MCF 10A (cell line): ENCODE results near the gene RIMS4. TPM values are rescaled to one million over a fixed set of nuclear protein-coding genes. Genes with fewer than 3 reads are reported as not detected.

Experiments used
- BruUV-seq: library from RNA; stranded (reverse); fragments of 400-500 nt; replicated peaks from 2 replicates; lab custom pipeline; 2021; lab: Mats Ljungman, UMichigan
- CTCF ChIA-PET: fragments of 300-600 bp; sonication (Branson Sonifier 250); formaldehyde crosslinking; extraction: SDS; loops from one replicate; lab custom pipeline; 2021; ENCODE audit warnings: antibody characterized with exemption, inconsistent platforms; lab: Yijun Ruan, JAX
- POLR2A ChIA-PET: fragments of 300-600, 350-650 bp; sonication (Branson Sonifier 250); formaldehyde crosslinking; extraction: SDS; loops from one replicate; lab custom pipeline; 2020; ENCODE audit warnings: antibody characterized with exemption, inconsistent platforms; lab: Yijun Ruan, JAX
- DNase-seq: peaks from one replicate; pipeline ENCODE4 v3.0.0-alpha.2; 2018; ENCODE audit not compliant: unreplicated experiment
- H3K27ac Mint-ChIP-seq: one replicate; pipeline ENCODE4 v1.8.0; 2022; ENCODE audit warnings: mild to moderate bottlenecking, low read depth, mixed read lengths; ENCODE audit not compliant: unreplicated experiment
- H3K27me3 Mint-ChIP-seq: one replicate; pipeline ENCODE4 v1.8.0; 2022; ENCODE audit warnings: mixed read lengths; ENCODE audit not compliant: insufficient read depth, unreplicated experiment
- H3K36me3 Mint-ChIP-seq: one replicate; pipeline ENCODE4 v1.8.0; 2022; ENCODE audit warnings: mild to moderate bottlenecking, moderate library complexity, mixed read lengths; ENCODE audit not compliant: insufficient read depth, unreplicated experiment
- H3K4me1 Mint-ChIP-seq: one replicate; pipeline ENCODE4 v1.8.0; 2022; ENCODE audit warnings: mixed read lengths; ENCODE audit not compliant: insufficient read depth, unreplicated experiment
- H3K4me3 Mint-ChIP-seq: one replicate; pipeline ENCODE4 v1.8.0; 2022; ENCODE audit warnings: mild to moderate bottlenecking, moderate library complexity, mixed read lengths; ENCODE audit not compliant: unreplicated experiment
- H3K9me3 Mint-ChIP-seq: one replicate; pipeline ENCODE4 v1.8.0; 2022; ENCODE audit warnings: mixed read lengths; ENCODE audit not compliant: unreplicated experiment
- intact Hi-C: fragments of 100-400 bp; cut with micrococcal nuclease; formaldehyde crosslinking; loops from 2 replicates; pipeline ENCODE4 v1.14.1; 2022
- total RNA-seq: library from RNA; stranded (reverse); gene quantifications from 2 replicates; pipeline ENCODE4 v1.2.3, GENCODE V29; 2022
- TF ChIP-seq, protein P1 (sequence below): fragments of 200-600 bp; IDR thresholded peaks from one replicate; pipeline ENCODE4 v1.8.0; 2022; ENCODE audit warnings: antibody characterized with exemption, mild to moderate bottlenecking; ENCODE audit not compliant: unreplicated experiment

RIMS4 gene
- total RNA-seq, 1 experiment from 2014 or later = not detected

DNA sequence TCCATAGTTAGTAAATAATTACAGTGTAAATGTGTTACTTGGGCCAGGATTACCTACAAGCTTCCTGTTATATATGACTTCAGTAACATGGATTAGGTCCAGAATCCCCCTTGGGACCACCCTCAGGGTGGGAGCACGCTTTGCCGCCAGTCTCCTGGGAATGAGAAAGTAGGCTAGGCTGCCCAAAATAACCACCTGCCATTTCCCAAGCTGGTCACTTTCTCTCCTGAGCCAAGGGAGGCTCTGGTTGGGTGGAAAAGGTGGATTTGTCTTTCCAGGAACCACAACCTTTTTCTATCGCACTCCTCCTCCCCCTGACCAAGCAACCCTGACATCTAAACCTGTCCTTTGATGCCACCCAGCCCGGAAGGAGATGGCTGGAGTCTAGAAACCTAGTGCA, 9.6 kb upstream of the RIMS4 start:
- Mint-ChIP-seq H3K36me3 (no peaks in the 10 kb centered on the region), H3K9me3 (no peaks in the 10 kb centered on the region), H3K4me1 (no peaks in the 10 kb centered on the region), H3K27ac (no peak overlapping the region), H3K4me3 (no peak overlapping the region), H3K27me3 (peaks cover 35% of the 10 kb centered on the region)
- intact Hi-C loops = no loop called here
- no TSS peak for BruUV-seq
- POLR2A ChIA-PET = interaction anchor here (0.6 to 1.0 kb wide), 3 partner anchors 11 to 571 kb away, joined by 3 to 4 read pairs (median 3); no protein-coding TSS in a partner anchor
- CTCF ChIA-PET = interaction anchor here (0.7 kb wide), 1 partner anchor 55 kb away, joined by 3 read pairs; no protein-coding TSS in a partner anchor
- no peak for DNase-seq
- TF ChIP-seq, protein P1, sequence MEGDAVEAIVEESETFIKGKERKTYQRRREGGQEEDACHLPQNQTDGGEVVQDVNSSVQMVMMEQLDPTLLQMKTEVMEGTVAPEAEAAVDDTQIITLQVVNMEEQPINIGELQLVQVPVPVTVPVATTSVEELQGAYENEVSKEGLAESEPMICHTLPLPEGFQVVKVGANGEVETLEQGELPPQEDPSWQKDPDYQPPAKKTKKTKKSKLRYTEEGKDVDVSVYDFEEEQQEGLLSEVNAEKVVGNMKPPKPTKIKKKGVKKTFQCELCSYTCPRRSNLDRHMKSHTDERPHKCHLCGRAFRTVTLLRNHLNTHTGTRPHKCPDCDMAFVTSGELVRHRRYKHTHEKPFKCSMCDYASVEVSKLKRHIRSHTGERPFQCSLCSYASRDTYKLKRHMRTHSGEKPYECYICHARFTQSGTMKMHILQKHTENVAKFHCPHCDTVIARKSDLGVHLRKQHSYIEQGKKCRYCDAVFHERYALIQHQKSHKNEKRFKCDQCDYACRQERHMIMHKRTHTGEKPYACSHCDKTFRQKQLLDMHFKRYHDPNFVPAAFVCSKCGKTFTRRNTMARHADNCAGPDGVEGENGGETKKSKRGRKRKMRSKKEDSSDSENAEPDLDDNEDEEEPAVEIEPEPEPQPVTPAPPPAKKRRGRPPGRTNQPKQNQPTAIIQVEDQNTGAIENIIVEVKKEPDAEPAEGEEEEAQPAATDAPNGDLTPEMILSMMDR = no peak

DNA sequence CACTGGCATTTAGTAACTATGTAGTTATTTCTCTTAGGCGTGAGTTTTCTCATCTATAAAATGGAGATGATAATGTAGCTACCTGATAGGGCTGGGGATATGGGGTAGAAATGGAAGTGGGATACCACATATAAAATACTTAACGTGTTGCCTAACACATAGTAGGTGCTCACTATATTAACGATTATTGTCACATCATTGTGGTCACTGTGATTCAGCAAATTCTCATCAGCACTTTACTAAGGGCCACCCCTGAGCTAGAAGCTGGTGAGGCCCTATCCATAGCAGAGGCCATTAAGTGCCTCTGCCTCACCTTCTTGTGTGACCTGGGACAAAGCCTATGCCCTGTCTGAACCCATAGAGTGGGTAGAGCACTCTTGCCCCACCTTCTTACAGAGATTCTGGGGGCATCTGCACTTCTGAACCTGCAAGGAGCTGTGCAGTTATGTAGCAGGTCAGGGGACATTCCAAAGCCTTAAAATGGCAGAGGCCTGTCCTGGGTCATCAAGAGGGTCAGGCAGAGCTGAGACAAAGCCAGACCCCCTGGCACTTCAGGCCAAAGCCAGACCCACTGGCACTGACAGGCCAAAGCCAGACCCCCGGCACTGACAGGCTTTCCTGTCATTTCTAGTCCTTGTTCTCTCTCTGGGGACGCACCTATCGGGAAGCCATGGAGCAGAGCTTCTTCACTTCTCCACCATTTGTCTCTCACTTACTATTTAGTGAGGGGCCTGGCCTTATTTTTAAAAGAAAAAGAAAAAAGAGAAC, 7.0 kb upstream of the RIMS4 start:
- H3K36me3 Mint-ChIP-seq = no peaks in the 10 kb centered on the region
- no peak overlapping the region for H3K27ac Mint-ChIP-seq
- CTCF ChIA-PET = interaction anchor here (0.8 to 1.4 kb wide), 3 partner anchors 49 to 161 kb away, joined by 3 read pairs; no protein-coding TSS in a partner anchor
- H3K4me1 Mint-ChIP-seq = no peaks in the 10 kb centered on the region
- intact Hi-C loops = no loop called here
- peaks cover 9% of the 10 kb centered on the region for H3K9me3 Mint-ChIP-seq
- no peak overlapping the region for H3K4me3 Mint-ChIP-seq
- TF ChIP-seq, protein P1 = no peak
- BruUV-seq = no TSS peak
- DNase-seq = no peak
- H3K27me3 Mint-ChIP-seq = peaks cover 49% of the 10 kb centered on the region
- POLR2A ChIA-PET = interaction anchor here (1.5 kb wide), 1 partner anchor 10 kb away, joined by 3 read pairs; no protein-coding TSS in a partner anchor

DNA sequence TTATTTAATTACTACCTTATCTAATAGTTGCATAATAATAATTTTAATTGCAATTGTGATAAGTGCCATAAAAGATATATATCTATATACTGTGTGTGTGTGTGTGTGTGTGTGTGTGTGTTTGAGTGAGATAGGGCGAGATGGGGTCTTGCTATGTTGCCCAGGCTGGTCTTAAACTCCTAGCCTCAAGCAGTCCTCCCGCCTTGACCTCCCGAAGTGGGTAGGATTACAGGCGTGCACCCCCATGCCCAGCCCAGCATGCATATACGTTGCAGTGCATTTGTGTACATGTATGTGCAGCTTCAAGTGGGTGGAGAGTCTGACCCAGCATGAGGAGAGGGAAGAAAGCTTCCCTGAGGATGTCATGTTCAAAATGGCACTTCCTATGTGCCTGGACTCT, 4.6 kb upstream of the RIMS4 start:
- no peak overlapping the region for H3K4me3 Mint-ChIP-seq
- POLR2A ChIA-PET = interaction anchor here (0.6 kb wide), 1 partner anchor 323 kb away, joined by 4 read pairs; no protein-coding TSS in a partner anchor

DNA sequence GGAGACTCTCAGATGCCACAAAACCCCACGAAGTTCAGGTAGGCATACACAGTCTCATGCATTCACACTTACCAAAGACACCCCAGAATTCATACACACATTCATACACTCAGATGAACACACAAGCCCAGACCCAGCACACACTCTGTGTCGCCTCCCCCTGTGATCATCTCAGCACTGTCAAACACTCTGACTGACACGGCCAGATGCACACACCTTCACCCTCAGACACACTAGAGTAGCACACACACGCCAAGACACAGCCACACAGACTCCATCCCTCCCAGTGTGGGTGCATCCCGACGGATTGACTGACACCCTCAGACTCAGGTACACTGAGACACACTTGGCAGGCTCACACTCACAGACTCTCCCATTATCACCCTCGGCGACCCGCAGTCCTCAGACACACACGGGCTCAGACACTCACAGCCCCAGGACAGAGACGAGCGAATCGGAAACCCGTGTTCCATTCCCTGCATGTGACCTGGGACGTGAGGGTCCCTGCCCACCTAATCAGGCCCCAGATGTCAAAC, 872 bp upstream of the RIMS4 start:
- BruUV-seq = no TSS peak
- intact Hi-C loops = no loop called here
- Mint-ChIP-seq H3K27me3 (peaks cover 73% of the 10 kb centered on the region), H3K4me3 (no peak overlapping the region), H3K27ac (no peak overlapping the region), H3K36me3 (no peaks in the 10 kb centered on the region), H3K9me3 (peaks cover 9% of the 10 kb centered on the region), H3K4me1 (no peaks in the 10 kb centered on the region)
- no peak for DNase-seq
- TF ChIP-seq, protein P1 = no peak
- ChIA-PET POLR2A (no interaction called here), CTCF (no interaction called here)

More for the DNA sequence above, 4.6 kb upstream of the RIMS4 start:
- CTCF ChIA-PET = no interaction called here
- intact Hi-C loops = no loop called here
- DNase-seq = no peak
- H3K9me3 Mint-ChIP-seq = peaks cover 9% of the 10 kb centered on the region
- TF ChIP-seq, protein P1 = no peak
- H3K27me3 Mint-ChIP-seq = peaks cover 62% of the 10 kb centered on the region
- no peaks in the 10 kb centered on the region for H3K36me3 Mint-ChIP-seq
- H3K27ac Mint-ChIP-seq = no peak overlapping the region
- no peaks in the 10 kb centered on the region for H3K4me1 Mint-ChIP-seq
- no TSS peak for BruUV-seq
